H1 (cell line): ENCODE results near the gene CRTAC1. TPM values are rescaled to one million over a fixed set of nuclear protein-coding genes. Genes with fewer than 3 reads are reported as not detected.

ENCODE experiments used
- CTCF ChIA-PET: fragments of 300-600 bp; sonication (Branson Sonifier 250); formaldehyde crosslinking; loops from one replicate; lab custom pipeline; 2021; ENCODE audit not compliant: partially characterized antibody; lab: Charles Lee
- POLR2A ChIA-PET: fragments of 300-600 bp; sonication (Branson Sonifier 250); formaldehyde crosslinking; loops from one replicate; lab custom pipeline; 2021; ENCODE audit warnings: inconsistent platforms; ENCODE audit not compliant: partially characterized antibody; lab: Charles Lee
- DNase-seq, 2 experiments: peaks; one replicate each; pipeline versions ENCODE4 v3.0.0 to v3.0.0-alpha.2; 2010 to 2022; ENCODE audit warnings: low spot score in 2 of 2, low read depth in 1 of 2, mixed read lengths in 1 of 2
- FAIRE-seq: peaks from 2 replicates; lab custom pipeline; 2011; peaks lifted over from hg19 to GRCh38; lab: Jason Lieb, UNC
- H2AFZ ChIP-seq: 2 replicates; pipeline ENCODE4 v1.8.1; 2012; ENCODE audit warnings: low read length, inconsistent platforms
- H2AK5ac ChIP-seq: 2 replicates; pipeline ENCODE4 v1.6.1; 2013; ENCODE audit warnings: low read depth, low read length
- H2BK120ac ChIP-seq: replicated peaks from 2 replicates; pipeline ENCODE3; 2013; ENCODE audit warnings: low read depth, low read length, inconsistent platforms
- H2BK12ac ChIP-seq: 2 replicates; pipeline ENCODE4 v1.6.1; 2013; ENCODE audit warnings: low read depth, low read length
- H2BK15ac ChIP-seq: 2 replicates; pipeline ENCODE4 v1.6.1; 2013; ENCODE audit warnings: low read length
- H2BK20ac ChIP-seq: 2 replicates; pipeline ENCODE4 v1.6.1; 2013; ENCODE audit warnings: low read length
- H2BK5ac ChIP-seq: 2 replicates; pipeline ENCODE4 v1.6.1; 2013; ENCODE audit warnings: low read depth, low read length
- H3K14ac ChIP-seq: 2 replicates; pipeline ENCODE4 v1.6.1; 2013; ENCODE audit warnings: inconsistent platforms; ENCODE audit not compliant: insufficient read length
- H3K18ac ChIP-seq: 2 replicates; pipeline ENCODE4 v1.6.1; 2013; ENCODE audit warnings: low read length; ENCODE audit errors: extremely low read depth
- H3K23ac ChIP-seq: 2 replicates; pipeline ENCODE4 v1.6.1; 2013; ENCODE audit warnings: inconsistent platforms; ENCODE audit not compliant: insufficient read length
- H3K23me2 ChIP-seq: 2 replicates; pipeline ENCODE4 v1.6.1; 2013; ENCODE audit warnings: low read depth, low read length
- H3K27ac ChIP-seq: 2 replicates; pipeline ENCODE4 v1.6.1; 2011; ENCODE audit warnings: low read depth, low read length, inconsistent platforms
- H3K27me3 ChIP-seq, 4 experiments: replicated peaks in 1 of 4; 1 replicate in 1 of 4; 2 replicates in 3 of 4; pipeline versions ENCODE4 v1.6.1 to v1.8.1; 2011 to 2013; ENCODE audit warnings: low read length in 3 of 4, mild to moderate bottlenecking in 3 of 4, inconsistent platforms in 2 of 4, mixed read lengths in 2 of 4, moderate library complexity in 1 of 4; ENCODE audit not compliant: control insufficient read depth in 3 of 4, insufficient read depth in 3 of 4; ENCODE audit errors: extremely low read depth in 1 of 4
- H3K36me3 ChIP-seq, 4 experiments: 2 replicates each; pipeline versions ENCODE4 v1.6.1 to v1.8.1; 2011 to 2013; ENCODE audit warnings: mild to moderate bottlenecking in 4 of 4, low read length in 3 of 4, moderate library complexity in 2 of 4, control low read depth in 1 of 4, inconsistent platforms in 1 of 4; ENCODE audit not compliant: insufficient read depth in 4 of 4, control insufficient read depth in 2 of 4
- H3K4ac ChIP-seq: replicated peaks from 2 replicates; pipeline ENCODE3; 2013; ENCODE audit warnings: low read length, low read depth, mixed read lengths, inconsistent platforms; ENCODE audit not compliant: insufficient read length
- H3K4me1 ChIP-seq, 4 experiments: replicated peaks in 1 of 4; 1 replicate in 1 of 4; 2 replicates in 3 of 4; pipeline versions ENCODE4 v1.6.1 to v1.8.1; 2011 to 2013; ENCODE audit warnings: low read length in 3 of 4, inconsistent platforms in 2 of 4, mixed read lengths in 1 of 4; ENCODE audit not compliant: insufficient read depth in 4 of 4, control insufficient read depth in 3 of 4
- H3K4me2 ChIP-seq, 2 experiments: 2 replicates each; pipeline versions ENCODE4 v1.6.1 to v1.8.1; 2011 to 2013; ENCODE audit warnings: low read depth in 2 of 2, low read length in 2 of 2, control low read depth in 1 of 2, inconsistent platforms in 1 of 2, mild to moderate bottlenecking in 1 of 2; ENCODE audit not compliant: insufficient read depth in 1 of 2
- H3K4me3 ChIP-seq, 4 experiments: fragments of 200-600, 300-600 bp in 1 of 4; sonication (generic), shearing (Covaris generic), sonication (Bioruptor Twin) in 1 of 4; 2 replicates each; pipeline versions ENCODE4 v1.5.1 to v1.8.1; 2011 to 2016; ENCODE audit warnings: low read length in 4 of 4, low read depth in 3 of 4, control low read depth in 2 of 4, inconsistent platforms in 2 of 4, mild to moderate bottlenecking in 2 of 4, mixed read lengths in 1 of 4, moderate library complexity in 1 of 4; ENCODE audit not compliant: insufficient read depth in 2 of 4; ENCODE audit errors: extremely low read depth in 1 of 4
- H3K56ac ChIP-seq: replicated peaks from 2 replicates; pipeline ENCODE3; 2013; ENCODE audit warnings: low read depth, mild to moderate bottlenecking, mixed read lengths, low read length, inconsistent platforms; ENCODE audit not compliant: insufficient read length
- H3K79me1 ChIP-seq: 2 replicates; pipeline ENCODE4 v1.6.1; 2013; ENCODE audit warnings: low read depth, low read length, control low read depth
- H3K79me2 ChIP-seq, 2 experiments: 2 replicates each; pipeline versions ENCODE4 v1.6.1 to v1.8.1; 2012 to 2013; ENCODE audit warnings: low read length in 2 of 2, mild to moderate bottlenecking in 2 of 2, inconsistent platforms in 1 of 2; ENCODE audit not compliant: insufficient read depth in 2 of 2, control insufficient read depth in 1 of 2
- H3K9ac ChIP-seq, 4 experiments: replicated peaks in 1 of 4; 1 replicate in 1 of 4; 2 replicates in 3 of 4; pipeline versions ENCODE4 v1.6.1 to v1.8.1; 2011 to 2013; ENCODE audit warnings: low read depth in 3 of 4, low read length in 3 of 4, control low read depth in 2 of 4, mild to moderate bottlenecking in 2 of 4, moderate library complexity in 2 of 4, inconsistent platforms in 1 of 4; ENCODE audit errors: extremely low read depth in 1 of 4
- H3K9me3 ChIP-seq, 2 experiments: 2 replicates each; pipeline versions ENCODE4 v1.6.1 to v1.8.1; 2012 to 2013; ENCODE audit warnings: mild to moderate bottlenecking in 2 of 2, moderate library complexity in 2 of 2, control low read depth in 1 of 2, inconsistent platforms in 1 of 2, low read depth in 1 of 2, low read length in 1 of 2, mixed read lengths in 1 of 2; ENCODE audit not compliant: insufficient read depth in 2 of 2
- H4K20me1 ChIP-seq, 2 experiments: replicated peaks in 1 of 2; 2 replicates each; pipeline versions ENCODE3 to v1.8.1; 2011 to 2013; ENCODE audit warnings: inconsistent platforms in 2 of 2, low read length in 2 of 2, mild to moderate bottlenecking in 1 of 2; ENCODE audit not compliant: insufficient read depth in 2 of 2, control insufficient read depth in 1 of 2
- H4K5ac ChIP-seq: 2 replicates; pipeline ENCODE4 v1.6.1; 2013; ENCODE audit warnings: low read length, low read depth, mixed read lengths, inconsistent platforms; ENCODE audit not compliant: insufficient read length
- H4K8ac ChIP-seq: 2 replicates; pipeline ENCODE4 v1.8.0; 2013; ENCODE audit warnings: mild to moderate bottlenecking, moderate library complexity, low read length, inconsistent platforms; ENCODE audit not compliant: insufficient read depth; ENCODE audit errors: extremely low read depth
- H4K91ac ChIP-seq: replicated peaks from 2 replicates; pipeline ENCODE3; 2013; ENCODE audit warnings: low read length, mixed read lengths, inconsistent platforms; ENCODE audit not compliant: insufficient read length
- GABPA ChIP-seq: IDR thresholded peaks from 2 replicates; pipeline ENCODE4 v1.6.1; 2011; ENCODE audit warnings: mild to moderate bottlenecking, low read length, moderate library complexity, borderline replicate concordance; ENCODE audit not compliant: insufficient read depth
- POU5F1 ChIP-seq: IDR thresholded peaks from 2 replicates; pipeline ENCODE4 v1.6.1; 2011; ENCODE audit warnings: low read depth, mild to moderate bottlenecking, low read length, moderate library complexity
- WGBS, 2 experiments: shearing (Covaris generic) in 1 of 2; methylation state at CpG; one replicate each; pipeline versions ENCODE4 v1.1.6 to v1.1.7; 2013 to 2015; ENCODE audit warnings: low lambda C conversion rate in 2 of 2, mixed read lengths in 2 of 2, inconsistent platforms in 1 of 2, low coverage in 1 of 2, missing lambda C conversion rate in 1 of 2; ENCODE audit not compliant: insufficient replicate concordance in 2 of 2, insufficient coverage in 1 of 2, insufficient read length in 1 of 2; ENCODE audit errors: extremely low coverage in 1 of 2, missing lambda C conversion rate in 1 of 2; 5-methylcytosine and 5-hydroxymethylcytosine counted together
- polyA plus RNA-seq, 7 experiments: library from polyadenylated mRNA; depleted of rRNA in 3 of 7; stranded (reverse) in 5 of 7; unstranded in 2 of 7; fragments of >200 nt in 5 of 7; fragments of 200-250 nt in 2 of 7; gene quantifications; 1 replicate in 5 of 7; 2 replicates in 1 of 7; 4 replicates in 1 of 7; pipeline versions ENCODE4 v1.2.1 to v1.2.3, GENCODE V29; 2011 to 2013; ENCODE audit warnings: missing spikeins in 2 of 7, mixed read lengths in 2 of 7
- total RNA-seq: library from RNA; stranded (reverse); fragmentation: NEBNext Ultra II Directional; extraction: Animal tissue kit (Norgen Biotek cat#: 25700); gene quantifications from 2 replicates; pipeline ENCODE4 v1.2.1, GENCODE V29; 2021

Gene CRTAC1
- total and polyA plus RNA-seq, 2 of the 8 experiments (the other 6 are each of a cell fraction or from before 2014, with no cell fraction given) = 0.91 to 1.2 TPM

DNA sequence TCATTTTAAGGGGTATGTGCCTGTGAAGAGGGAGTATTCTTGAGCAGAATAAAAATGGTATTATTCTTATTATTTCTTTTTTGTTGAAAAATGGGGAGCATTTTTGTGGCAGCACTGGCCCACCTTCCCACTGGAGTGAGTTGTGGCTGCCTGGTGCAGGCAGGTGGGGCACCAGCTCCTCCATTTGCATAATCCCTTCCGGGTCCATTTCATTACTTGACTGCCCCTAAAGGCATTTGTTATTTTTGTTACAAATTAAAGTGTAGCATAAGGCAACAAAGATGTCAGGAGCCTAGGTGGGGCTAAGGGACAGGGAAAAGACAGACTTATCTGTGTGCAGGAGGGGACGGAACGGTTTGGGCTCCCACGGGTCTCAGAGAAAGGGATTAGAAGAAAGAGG is 154.0 kb downstream of the CRTAC1 start:
- Histone ChIP-seq H3K23me2 (no peaks in the 10 kb centered on the region), H3K14ac (no peak overlapping the region), H2BK120ac (no peak overlapping the region), H2AFZ (no peak overlapping the region), H2BK5ac (no peak overlapping the region), H4K8ac (no peak overlapping the region), H3K27ac (no peak overlapping the region), H3K4me1 (peaks cover 0 to 5% (median 2%) of the 10 kb centered on the region in 4 experiments; a peak in 5 of 7 replicates), H3K9ac (no peak overlapping the region), H3K4ac (no peak overlapping the region), H2BK12ac (no peak overlapping the region), H4K20me1 (no peaks in the 10 kb centered on the region), H4K91ac (no peak overlapping the region), H3K4me2 (no peak overlapping the region; a peak in 1 of 4 replicates), H4K5ac (no peak overlapping the region), H3K79me1 (no peaks in the 10 kb centered on the region), H3K9me3 (no peaks in the 10 kb centered on the region), H3K4me3 (no peak overlapping the region), H3K27me3 (no peaks in the 10 kb centered on the region), H3K18ac (no peak overlapping the region), H3K23ac (no peak overlapping the region), H2BK15ac (no peak overlapping the region), H2BK20ac (no peak overlapping the region), H2AK5ac (no peak overlapping the region), H3K56ac (no peak overlapping the region), H3K79me2 (no peaks in the 10 kb centered on the region), H3K36me3 (no peaks in the 10 kb centered on the region)
- no peak for FAIRE-seq
- POLR2A ChIA-PET = interaction anchor here (1.2 kb wide), 1 partner anchor 13 kb away, joined by 4 read pairs; no protein-coding TSS in a partner anchor
- DNase-seq = no peak
- TF ChIP-seq GABPA (no peak), POU5F1 (peak; percentile 71)
- 53% methylated on average over 4 of the region's 4 CpGs; no CpG with 5 or more reads in 1 of the 2 experiments for WGBS, 2 experiments
- CTCF ChIA-PET = interaction anchor here (0.7 to 14.5 kb wide), 9 partner anchors 11 to 205 kb away, joined by 3 to 236 read pairs (median 4); no protein-coding TSS in a partner anchor
